C4-2B (cell line): ENCODE measurements around the gene MLLT3.

Experiments
- CTCF ChIP-seq: fragments of 450-650 bp; conservative IDR thresholded peaks from 2 replicates; pipeline ENCODE4 v1.5.1; 2017; ENCODE audit warnings: mild to moderate bottlenecking
- ZFX ChIP-seq: fragments of 450-650 bp; IDR thresholded peaks from 2 replicates; pipeline ENCODE4 v1.6.1; 2017

GRCh38 chr9:20437476-20437875 lies 184.8 kb downstream of the MLLT3 start:
- no peak for TF ChIP-seq CTCF
- no peak for TF ChIP-seq ZFX
